Thyroid gland (tissue), 4 donors: ENCODE data around the gene TAAR5.

Source experiments
- CTCF ChIP-seq, 6 experiments: fragments of 200-600 bp in 3 of 6; fragments of 450-650 bp in 3 of 6; sonication (generic) in 3 of 6; IDR thresholded peaks; one replicate each; pipeline ENCODE4 v1.5.1; 2016 to 2019; ENCODE audit warnings: antibody characterized with exemption in 6 of 6, mild to moderate bottlenecking in 2 of 6, inconsistent platforms in 1 of 6, moderate library complexity in 1 of 6
- POLR2A ChIP-seq, 2 donors: fragments of 450-650 bp; IDR thresholded peaks; one replicate each; pipeline ENCODE4 v1.6.1; 2017; ENCODE audit warnings: antibody characterized with exemption in 2 of 2, mild to moderate bottlenecking in 2 of 2, moderate library complexity in 1 of 2

DNA sequence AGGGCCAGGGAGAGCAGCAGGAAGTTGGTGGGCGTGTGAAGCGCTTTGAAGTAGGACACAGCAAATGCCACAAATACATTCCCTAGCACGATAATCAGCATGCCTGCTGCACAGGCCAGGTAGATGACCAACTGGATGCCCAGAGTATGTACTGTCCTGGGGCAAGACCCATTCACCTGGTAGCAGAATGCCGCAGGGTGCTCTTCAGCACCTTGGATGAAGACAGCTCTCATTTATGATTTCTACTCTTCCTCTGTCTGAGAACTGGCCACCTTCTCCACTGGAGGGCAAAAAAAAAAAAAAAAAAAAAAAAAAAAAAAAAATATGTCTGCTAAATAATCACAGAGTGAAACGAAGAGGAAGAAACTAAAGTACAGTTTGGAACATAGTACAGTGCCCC lies at the start of gene TAAR5:
- TF ChIP-seq CTCF (IDR thresholded peaks at IDR 0.05) = no peak
- TF ChIP-seq POLR2A (IDR thresholded peaks at IDR 0.05) = no peak
